SH-SY5Y (cell line): ENCODE measurements around the gene SUV39H1.

Experiments
- GATA2 ChIP-seq: IDR thresholded peaks from 2 replicates; pipeline ENCODE4 v1.6.1; 2011; ENCODE audit warnings: mild to moderate bottlenecking, low read depth, low read length
- GATA3 ChIP-seq: IDR thresholded peaks from 2 replicates; pipeline ENCODE4 v1.6.1; 2011; ENCODE audit warnings: low read depth, mild to moderate bottlenecking, low read length, moderate library complexity

- TF ChIP-seq GATA3 (no peak), GATA2 (no peak)
Measured at GRCh38 chrX:48736878-48737212, 40.3 kb downstream of the SUV39H1 start.
